AG04450 (cell line): ENCODE results near the gene KLHL28. TPM values are rescaled to one million over a fixed set of nuclear protein-coding genes. Genes with fewer than 3 reads are reported as not detected.
A peak's percentile ranks its signal among the peaks of the same experiment; 100 is the strongest.

Experiments used
- CTCF ChIA-PET: fragments of 300-600, 350-600 bp; formaldehyde crosslinking; extraction: SDS; loops from one replicate; lab custom pipeline; 2022; ENCODE audit warnings: antibody characterized with exemption, inconsistent platforms; lab: Charles Lee
- POLR2A ChIA-PET: fragments of 350-600 bp; formaldehyde crosslinking; extraction: SDS; loops from one replicate; lab custom pipeline; 2021; ENCODE audit warnings: antibody characterized with exemption, inconsistent platforms; lab: Yijun Ruan, JAX
- DNase-seq: peaks from one replicate; pipeline ENCODE4 v3.0.0-alpha.2; 2011; ENCODE audit warnings: low read depth, low spot score
- H3K27ac ChIP-seq: one replicate; pipeline ENCODE4 v1.5.1; 2012; ENCODE audit warnings: low read depth, low read length, control low read depth
- H3K27me3 ChIP-seq: one replicate; pipeline ENCODE4 v1.6.0; 2012; ENCODE audit warnings: low read length; ENCODE audit not compliant: control insufficient read depth, insufficient read depth
- H3K4me3 ChIP-seq: 2 replicates; pipeline ENCODE4 v1.5.1; 2011; ENCODE audit warnings: mild to moderate bottlenecking, low read depth, low read length, control low read depth
- H3K9me3 ChIP-seq: 2 replicates; pipeline ENCODE4 v1.5.1; 2012; ENCODE audit warnings: low read length; ENCODE audit not compliant: control insufficient read depth, insufficient read depth
- CTCF ChIP-seq: IDR thresholded peaks from 2 replicates; pipeline ENCODE4 v1.5.1; 2011; ENCODE audit warnings: low read depth, low read length, control low read depth, inconsistent platforms
- polyA plus RNA-seq: library from polyadenylated mRNA; depleted of rRNA; stranded (reverse); fragments of >200 nt; gene quantifications from 2 replicates; pipeline ENCODE4 v1.2.3, GENCODE V29; 2011

Gene KLHL28
- polyA plus RNA-seq, 1 experiment: 5.9 TPM

- no peaks in the 10 kb centered on the region for H3K9me3 ChIP-seq
- DNase-seq: no peak
- CTCF ChIA-PET: no interaction called here
Measured at GRCh38 chr14:44979273-44979672, 17.5 kb upstream of the KLHL28 start.

GRCh38 chr14:44971459-44971858 lies 9.7 kb upstream of the KLHL28 start:
- TF ChIP-seq CTCF: no peak
- POLR2A ChIA-PET: no interaction called here
- H3K9me3 ChIP-seq: no peaks in the 10 kb centered on the region; the same call in 1 of the 2 replicates
- H3K27me3 ChIP-seq: no peaks in the 10 kb centered on the region
- no peak overlapping the region for H3K4me3 ChIP-seq
- no peak for DNase-seq
- CTCF ChIA-PET: no interaction called here
- no peak overlapping the region for H3K27ac ChIP-seq

More at GRCh38 chr14:44979273-44979672, 17.5 kb upstream of the KLHL28 start:
- no peak overlapping the region for H3K4me3 ChIP-seq
- POLR2A ChIA-PET: no interaction called here
- H3K27ac ChIP-seq: no peak overlapping the region
- no peak for TF ChIP-seq CTCF
- H3K27me3 ChIP-seq: no peaks in the 10 kb centered on the region

- CTCF ChIA-PET: no interaction called here
- DNase-seq: no peak
- no peaks in the 10 kb centered on the region; the same call in 1 of the 2 replicates for H3K9me3 ChIP-seq
- no peak overlapping the region for H3K27ac ChIP-seq
- POLR2A ChIA-PET: no interaction called here
- H3K27me3 ChIP-seq: no peaks in the 10 kb centered on the region
- TF ChIP-seq CTCF: no peak
- H3K4me3 ChIP-seq: no peak overlapping the region
Measured at GRCh38 chr14:44970907-44971306, 9.2 kb upstream of the KLHL28 start.

GRCh38 chr14:44968714-44969113 lies 7.0 kb upstream of the KLHL28 start:
- POLR2A ChIA-PET: no interaction called here
- TF ChIP-seq CTCF: no peak
- Histone ChIP-seq H3K27ac (no peak overlapping the region), H3K9me3 (no peaks in the 10 kb centered on the region; the same call in 1 of the 2 replicates), H3K4me3 (no peak overlapping the region), H3K27me3 (no peaks in the 10 kb centered on the region)
- CTCF ChIA-PET: no interaction called here
- DNase-seq: no peak

- no peak for TF ChIP-seq CTCF
- H3K4me3 ChIP-seq: peak overlapping the region; percentile 45
- no peaks in the 10 kb centered on the region for H3K27me3 ChIP-seq
- H3K9me3 ChIP-seq: no peaks in the 10 kb centered on the region; the same call in 1 of the 2 replicates
- ChIA-PET POLR2A (no interaction called here), CTCF (no interaction called here)
- DNase-seq: no peak
- H3K27ac ChIP-seq: no peak overlapping the region
Measured at GRCh38 chr14:44966601-44967336, 5.0 kb upstream of the KLHL28 start.
